ENCODE measurements around the gene AMOT.

The AMOT gene

DNA sequence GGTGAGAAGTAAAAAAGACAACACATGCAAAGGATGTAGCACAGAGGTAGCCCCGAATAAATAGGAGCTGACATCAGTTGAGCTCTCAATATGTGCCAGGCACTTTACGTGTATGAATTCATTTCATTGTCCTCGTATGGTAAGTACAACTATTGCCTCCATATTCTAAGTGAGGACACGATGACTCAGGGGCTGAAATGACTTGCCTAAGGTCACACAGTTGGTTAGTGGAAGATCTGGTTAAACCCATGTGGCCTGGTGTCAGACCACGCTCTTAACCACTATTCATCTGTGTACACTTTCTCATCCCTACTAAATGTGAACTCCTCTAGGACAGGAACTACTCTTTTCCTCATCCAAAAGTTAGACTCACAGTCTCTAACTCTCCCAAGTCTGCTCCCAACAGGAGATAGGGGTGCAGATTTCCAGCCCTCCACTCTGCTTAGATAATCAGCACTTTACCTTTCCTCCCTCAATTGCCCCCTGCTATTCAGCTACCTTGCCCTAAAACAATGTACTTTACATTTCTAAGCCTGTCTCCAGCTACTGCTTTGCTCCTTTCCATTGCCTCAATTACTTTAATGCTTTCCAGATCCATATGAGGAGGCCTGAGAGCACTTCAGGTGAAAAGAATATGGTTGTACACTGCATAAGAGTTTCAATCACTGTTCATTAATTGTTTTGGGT, 102.1 kb downstream of the AMOT start:
- no peaks in the 10 kb centered on the region for H3K9me2 ChIP-seq (replicated peaks; ENCODE audit: insufficient read depth, low read length)
- TF ChIP-seq EZH2phosphoT487 (IDR thresholded peaks at IDR 0.05; ENCODE audit: low read length), result no peak
- TF ChIP-seq EZH2 (optimal IDR thresholded peaks at IDR 0.05; ENCODE audit: low read depth, low read length), result no peak
- no peak for TF ChIP-seq CTCF (IDR thresholded peaks at IDR 0.05; ENCODE audit: low read length)

DNA sequence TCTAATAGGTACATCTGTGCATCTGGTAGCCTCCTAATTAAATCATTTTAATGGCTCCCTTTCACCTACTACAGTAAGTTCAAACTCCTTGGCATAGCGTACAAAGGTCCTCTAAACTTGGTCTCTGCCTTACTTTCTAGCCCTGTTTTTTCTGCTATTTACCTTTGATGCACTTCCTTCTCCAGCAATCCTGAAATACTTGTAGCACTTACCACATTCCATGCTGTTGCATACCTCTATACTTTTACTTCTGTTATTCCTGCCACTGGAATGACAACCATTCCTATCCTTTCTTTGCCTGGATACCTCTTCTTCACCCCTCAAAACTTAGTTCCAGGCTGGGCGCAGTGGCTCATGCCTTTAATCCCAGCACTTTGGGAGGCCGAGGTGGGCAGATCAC, 104.3 kb downstream of the AMOT start:
- H3K4me3 ChIP-seq (ENCODE audit: low read length), result no peak overlapping the region
- no peaks in the 10 kb centered on the region for H3F3A ChIP-seq (ENCODE audit: insufficient read depth, low read length)
- no peaks in the 10 kb centered on the region for H3K4me1 ChIP-seq (ENCODE audit: low read length)

More for the DNA sequence above, 102.1 kb downstream of the AMOT start:
- H3K4me3 ChIP-seq (ENCODE audit: low read length), result no peak overlapping the region
- no peaks in the 10 kb centered on the region for H3K27me3 ChIP-seq (replicated peaks; ENCODE audit: insufficient read depth, low read length)
- no peak for DNase-seq
- H3F3A ChIP-seq (ENCODE audit: insufficient read depth, low read length), result no peaks in the 10 kb centered on the region
- H3K4me2 ChIP-seq (ENCODE audit: low read depth, low read length), result no peak overlapping the region
- no peaks in the 10 kb centered on the region for H3K9me3 ChIP-seq (replicated peaks; ENCODE audit: insufficient read depth, low read length)
- no peaks in the 10 kb centered on the region for H3K79me2 ChIP-seq (ENCODE audit: low read length)
- no peak overlapping the region for H3K27ac ChIP-seq (ENCODE audit: low read length)
- H3K9ac ChIP-seq (ENCODE audit: low read length), result no peak overlapping the region
- H2AFZ ChIP-seq (ENCODE audit: low read length), result no peak overlapping the region
- no peaks in the 10 kb centered on the region for H3K36me3 ChIP-seq (replicated peaks; ENCODE audit: insufficient read depth, low read length)
- no peaks in the 10 kb centered on the region for H3K4me1 ChIP-seq (ENCODE audit: low read length)
- no peaks in the 10 kb centered on the region for H4K20me1 ChIP-seq (ENCODE audit: insufficient read depth, low read length)

GRCh38 chrX:112735147-112735546, 105.5 kb downstream of the AMOT start:
- DNase-seq, result no peak
- no peaks in the 10 kb centered on the region for H3F3A ChIP-seq (ENCODE audit: insufficient read depth, low read length)
- no peaks in the 10 kb centered on the region for H4K20me1 ChIP-seq (ENCODE audit: insufficient read depth, low read length)
- H3K4me1 ChIP-seq (ENCODE audit: low read length), result no peaks in the 10 kb centered on the region
- H2AFZ ChIP-seq (ENCODE audit: low read length), result no peak overlapping the region
- H3K9me2 ChIP-seq (replicated peaks; ENCODE audit: insufficient read depth, low read length), result no peaks in the 10 kb centered on the region
- no peaks in the 10 kb centered on the region for H3K27me3 ChIP-seq (replicated peaks; ENCODE audit: insufficient read depth, low read length)
- H3K36me3 ChIP-seq (replicated peaks; ENCODE audit: insufficient read depth, low read length), result no peaks in the 10 kb centered on the region
- H3K27ac ChIP-seq (ENCODE audit: low read length), result no peak overlapping the region
- H3K4me3 ChIP-seq (ENCODE audit: low read length), result no peak overlapping the region
- TF ChIP-seq CTCF (IDR thresholded peaks at IDR 0.05; ENCODE audit: low read length) (no peak), EZH2 (optimal IDR thresholded peaks at IDR 0.05; ENCODE audit: low read depth, low read length) (no peak), EZH2phosphoT487 (IDR thresholded peaks at IDR 0.05; ENCODE audit: low read length) (no peak)
- H3K79me2 ChIP-seq (ENCODE audit: low read length), result no peaks in the 10 kb centered on the region
- H3K4me2 ChIP-seq (ENCODE audit: low read depth, low read length), result no peak overlapping the region
- no peak overlapping the region for H3K9ac ChIP-seq (ENCODE audit: low read length)
- no peaks in the 10 kb centered on the region for H3K9me3 ChIP-seq (replicated peaks; ENCODE audit: insufficient read depth, low read length)

More for the DNA sequence above, 104.3 kb downstream of the AMOT start:
- Histone ChIP-seq H4K20me1 (ENCODE audit: insufficient read depth, low read length) (no peaks in the 10 kb centered on the region), H3K36me3 (replicated peaks; ENCODE audit: insufficient read depth, low read length) (no peaks in the 10 kb centered on the region), H3K27ac (ENCODE audit: low read length) (no peak overlapping the region), H3K27me3 (replicated peaks; ENCODE audit: insufficient read depth, low read length) (no peaks in the 10 kb centered on the region), H3K4me2 (ENCODE audit: low read depth, low read length) (no peak overlapping the region), H3K79me2 (ENCODE audit: low read length) (no peaks in the 10 kb centered on the region), H3K9me2 (replicated peaks; ENCODE audit: insufficient read depth, low read length) (no peaks in the 10 kb centered on the region), H2AFZ (ENCODE audit: low read length) (no peak overlapping the region), H3K9me3 (replicated peaks; ENCODE audit: insufficient read depth, low read length) (no peaks in the 10 kb centered on the region), H3K9ac (ENCODE audit: low read length) (no peak overlapping the region)
- DNase-seq, result no peak
- TF ChIP-seq EZH2 (optimal IDR thresholded peaks at IDR 0.05; ENCODE audit: low read depth, low read length), result no peak
- TF ChIP-seq EZH2phosphoT487 (IDR thresholded peaks at IDR 0.05; ENCODE audit: low read length), result no peak
- no peak for TF ChIP-seq CTCF (IDR thresholded peaks at IDR 0.05; ENCODE audit: low read length)

Data from MM.1S (cell line).